ENCODE data around the gene PTPRS.
A peak's percentile ranks its signal among the peaks of the same experiment; 100 is the strongest.

Gene PTPRS

DNA sequence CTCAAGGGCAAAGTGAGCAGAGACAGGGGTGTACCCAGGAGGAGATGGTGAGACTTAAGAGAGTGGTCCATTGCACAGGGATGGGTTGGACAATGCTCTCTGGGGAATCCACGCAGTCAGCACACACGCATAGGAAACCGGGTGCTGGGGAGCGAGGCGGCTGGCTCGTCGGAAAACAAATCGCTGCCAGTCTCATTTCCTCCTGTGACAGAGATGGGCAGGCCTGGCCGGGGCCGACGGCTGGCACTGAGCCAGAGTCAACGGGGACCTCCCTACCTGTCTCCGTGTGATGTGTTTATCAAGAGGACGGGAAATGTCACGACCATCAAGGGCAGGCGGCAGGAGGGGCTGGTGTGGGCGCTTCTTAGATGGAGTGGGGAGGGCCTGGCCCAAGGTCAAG, 27.3 kb downstream of the PTPRS start:
- Mint-ChIP-seq H3K4me3 (peak overlapping the region; percentile 14), H3K4me1 (peaks cover 8% of the 10 kb centered on the region), H3K27ac (peak overlapping the region; percentile 67), H3K36me3 (no peaks in the 10 kb centered on the region), H3K27me3 (peaks cover 29% of the 10 kb centered on the region), H3K9me3 (peaks cover 3% of the 10 kb centered on the region)
- ATAC-seq, result peak; percentile 89

- H3K9me3 Mint-ChIP-seq, result peaks cover 3% of the 10 kb centered on the region
- no peaks in the 10 kb centered on the region for H3K36me3 Mint-ChIP-seq
- peaks cover 8% of the 10 kb centered on the region for H3K4me1 Mint-ChIP-seq
- H3K27me3 Mint-ChIP-seq, result peaks cover 27% of the 10 kb centered on the region
- H3K4me3 Mint-ChIP-seq, result no peak overlapping the region
- ATAC-seq, result no peak
- H3K27ac Mint-ChIP-seq, result no peak overlapping the region
Observed at GRCh38 chr19:5312058-5312457, 28.6 kb downstream of the PTPRS start.

DNA sequence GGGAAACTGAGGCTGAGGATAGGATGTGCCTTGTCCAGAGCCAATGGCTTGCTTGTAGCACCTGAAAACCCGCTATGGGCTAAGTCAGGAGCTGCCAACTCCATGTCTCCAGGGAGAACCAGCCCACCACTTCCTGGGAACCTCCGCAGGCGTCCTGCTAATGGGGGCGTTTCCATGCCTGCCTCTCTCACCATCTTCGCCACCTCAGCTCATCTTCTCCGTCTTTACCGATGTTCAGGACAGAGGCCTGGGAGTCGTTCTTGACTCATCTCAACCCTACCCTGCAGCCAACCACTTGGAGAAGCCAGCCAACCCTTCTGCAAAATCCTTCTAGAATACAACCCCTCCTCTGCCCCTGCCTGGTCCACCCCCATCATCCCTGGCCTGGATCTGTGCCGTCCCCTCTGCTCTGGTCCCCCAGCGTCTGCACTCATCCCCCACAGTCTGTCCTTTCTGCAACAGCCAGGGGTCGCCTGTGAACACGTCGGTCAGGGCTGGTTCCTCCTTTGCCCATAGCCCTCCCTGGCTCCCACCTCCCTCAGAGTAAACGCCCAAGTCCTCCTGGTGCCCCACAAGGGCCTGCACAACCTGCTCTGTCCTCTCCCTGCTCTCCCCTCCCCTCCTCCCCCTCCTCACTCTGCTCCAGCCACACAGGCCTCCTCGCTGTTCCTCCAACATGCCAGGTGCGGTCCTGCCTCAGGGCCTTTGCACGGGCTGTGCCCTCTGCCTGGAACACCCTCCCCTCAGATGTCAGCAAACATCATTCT, 31.0 kb downstream of the PTPRS start:
- no peak overlapping the region for H3K27ac Mint-ChIP-seq
- ATAC-seq, result no peak
- H3K4me1 Mint-ChIP-seq, result peaks cover 8% of the 10 kb centered on the region
- H3K36me3 Mint-ChIP-seq, result no peaks in the 10 kb centered on the region
- peaks cover 3% of the 10 kb centered on the region for H3K9me3 Mint-ChIP-seq
- peaks cover 13% of the 10 kb centered on the region for H3K27me3 Mint-ChIP-seq
- no peak overlapping the region for H3K4me3 Mint-ChIP-seq

- no peak overlapping the region for H3K27ac Mint-ChIP-seq
- no peak for ATAC-seq
- peaks cover 13% of the 10 kb centered on the region for H3K27me3 Mint-ChIP-seq
- peaks cover 3% of the 10 kb centered on the region for H3K9me3 Mint-ChIP-seq
- peaks cover 8% of the 10 kb centered on the region for H3K4me1 Mint-ChIP-seq
- H3K4me3 Mint-ChIP-seq, result no peak overlapping the region
- no peaks in the 10 kb centered on the region for H3K36me3 Mint-ChIP-seq
Observed at GRCh38 chr19:5308451-5309437, 31.9 kb downstream of the PTPRS start.

- Mint-ChIP-seq H3K4me1 (no peaks in the 10 kb centered on the region), H3K27ac (no peak overlapping the region), H3K9me3 (peaks cover 3% of the 10 kb centered on the region), H3K27me3 (peaks cover 22% of the 10 kb centered on the region), H3K4me3 (no peak overlapping the region), H3K36me3 (no peaks in the 10 kb centered on the region)
- ATAC-seq, result no peak
Observed at GRCh38 chr19:5307655-5308054, 33.0 kb downstream of the PTPRS start.

GRCh38 chr19:5305163-5305562, 35.4 kb downstream of the PTPRS start:
- ATAC-seq, result no peak
- Mint-ChIP-seq H3K4me1 (no peaks in the 10 kb centered on the region), H3K27me3 (peaks cover 28% of the 10 kb centered on the region), H3K4me3 (no peak overlapping the region), H3K9me3 (no peaks in the 10 kb centered on the region), H3K27ac (no peak overlapping the region), H3K36me3 (no peaks in the 10 kb centered on the region)

- H3K4me1 Mint-ChIP-seq, result no peaks in the 10 kb centered on the region
- peaks cover under 1% of the 10 kb centered on the region for H3K36me3 Mint-ChIP-seq
- peaks cover under 1% of the 10 kb centered on the region for H3K9me3 Mint-ChIP-seq
- ATAC-seq, result no peak
- no peak overlapping the region for H3K27ac Mint-ChIP-seq
- peaks cover 24% of the 10 kb centered on the region for H3K27me3 Mint-ChIP-seq
- H3K4me3 Mint-ChIP-seq, result no peak overlapping the region
Observed at GRCh38 chr19:5304486-5304885, 36.1 kb downstream of the PTPRS start.

DNA sequence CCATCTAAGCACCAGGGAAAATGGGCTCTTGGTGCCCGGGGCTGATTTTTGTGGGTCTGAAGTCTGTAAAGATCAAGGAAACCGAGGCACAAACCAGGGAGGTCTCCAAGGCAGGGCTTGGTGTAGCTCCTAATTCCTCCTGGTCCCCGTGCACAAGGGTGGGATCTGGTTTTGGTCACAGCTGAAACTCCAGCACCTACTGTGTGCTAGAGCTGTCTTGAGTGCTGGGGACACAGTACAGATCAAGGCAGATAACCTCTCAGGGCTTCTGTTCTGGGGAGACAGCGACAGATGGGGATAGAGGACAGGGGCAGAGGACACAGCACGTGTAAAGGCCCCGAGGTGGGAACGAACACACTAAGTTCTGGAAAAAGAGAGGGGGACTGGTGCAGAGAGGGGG, 37.4 kb downstream of the PTPRS start:
- Mint-ChIP-seq H3K27ac (no peak overlapping the region), H3K4me1 (no peaks in the 10 kb centered on the region), H3K9me3 (peaks cover 11% of the 10 kb centered on the region), H3K36me3 (peaks cover 6% of the 10 kb centered on the region), H3K27me3 (peaks cover 32% of the 10 kb centered on the region), H3K4me3 (no peak overlapping the region)
- no peak for ATAC-seq

DNA sequence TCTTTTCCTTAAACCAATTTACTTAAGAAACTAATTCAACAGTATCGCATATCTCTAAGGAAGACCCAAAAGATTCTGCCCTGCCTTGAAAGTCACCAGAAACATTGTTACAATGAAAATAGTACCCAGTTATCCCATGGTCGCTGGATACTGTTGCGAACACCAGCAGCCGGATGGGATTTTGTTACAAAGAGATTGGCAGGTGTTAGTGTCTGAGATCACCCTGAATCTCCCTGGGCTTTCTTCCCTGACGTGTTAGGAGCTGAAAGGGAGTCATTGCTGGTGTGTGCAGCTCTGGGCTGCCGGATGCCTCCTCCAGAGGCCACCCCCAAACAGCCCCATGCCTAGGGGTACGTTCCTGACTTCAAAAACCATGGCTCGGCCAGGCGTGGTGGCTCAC, 38.2 kb downstream of the PTPRS start:
- no peak for ATAC-seq
- Mint-ChIP-seq H3K27ac (no peak overlapping the region), H3K4me3 (no peak overlapping the region), H3K9me3 (peaks cover 11% of the 10 kb centered on the region), H3K36me3 (peaks cover 6% of the 10 kb centered on the region), H3K27me3 (peaks cover 36% of the 10 kb centered on the region), H3K4me1 (no peaks in the 10 kb centered on the region)

DNA sequence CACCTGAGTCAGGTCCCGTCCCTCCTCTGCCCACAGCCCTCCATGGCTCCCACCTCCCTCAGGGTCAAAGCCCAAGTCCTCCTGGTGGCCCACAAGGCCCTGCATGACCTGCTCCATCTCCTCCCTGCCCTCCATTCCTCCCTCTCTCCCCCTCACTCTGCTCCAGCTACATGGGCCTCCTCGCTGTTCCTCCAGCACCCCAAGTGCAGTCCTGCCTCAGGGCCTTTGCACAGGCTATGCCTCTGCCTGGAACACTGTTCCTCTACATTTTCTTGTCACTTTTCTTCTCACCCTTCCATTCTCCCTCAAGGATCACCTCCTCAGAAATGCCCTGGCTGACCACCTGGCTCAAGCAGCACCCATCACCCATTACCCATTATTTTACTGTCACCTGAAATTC, 41.5 kb downstream of the PTPRS start:
- H3K4me1 Mint-ChIP-seq, result no peaks in the 10 kb centered on the region
- peaks cover 11% of the 10 kb centered on the region for H3K9me3 Mint-ChIP-seq
- no peak overlapping the region for H3K27ac Mint-ChIP-seq
- H3K36me3 Mint-ChIP-seq, result peaks cover 6% of the 10 kb centered on the region
- ATAC-seq, result no peak
- no peak overlapping the region for H3K4me3 Mint-ChIP-seq
- H3K27me3 Mint-ChIP-seq, result peaks cover 46% of the 10 kb centered on the region

DNA sequence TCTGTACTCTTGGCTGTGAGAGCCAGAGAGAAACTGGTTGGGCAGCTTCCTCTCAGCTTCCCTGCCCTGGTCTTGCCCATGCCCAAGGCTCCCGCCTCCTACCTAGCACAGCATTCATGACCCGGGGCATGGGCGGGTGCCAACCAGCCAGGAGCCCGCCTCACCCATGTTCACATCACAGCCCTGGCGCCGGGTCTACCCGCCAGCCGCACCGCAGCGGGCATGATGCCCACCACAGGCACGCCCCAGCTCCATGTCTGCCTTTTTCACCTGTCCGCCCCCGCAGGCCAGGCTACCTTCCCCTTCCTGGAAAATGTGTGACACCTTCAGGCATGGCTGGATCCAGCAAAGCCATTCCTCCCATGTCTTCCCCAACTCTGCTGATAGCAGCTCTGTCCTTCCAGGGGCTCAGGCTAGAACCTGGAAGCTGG, 42.1 kb downstream of the PTPRS start:
- Mint-ChIP-seq H3K27me3 (peaks cover 46% of the 10 kb centered on the region), H3K4me1 (peaks cover 2% of the 10 kb centered on the region), H3K36me3 (peaks cover 6% of the 10 kb centered on the region), H3K4me3 (no peak overlapping the region), H3K27ac (no peak overlapping the region), H3K9me3 (peaks cover 11% of the 10 kb centered on the region)
- no peak for ATAC-seq

DNA sequence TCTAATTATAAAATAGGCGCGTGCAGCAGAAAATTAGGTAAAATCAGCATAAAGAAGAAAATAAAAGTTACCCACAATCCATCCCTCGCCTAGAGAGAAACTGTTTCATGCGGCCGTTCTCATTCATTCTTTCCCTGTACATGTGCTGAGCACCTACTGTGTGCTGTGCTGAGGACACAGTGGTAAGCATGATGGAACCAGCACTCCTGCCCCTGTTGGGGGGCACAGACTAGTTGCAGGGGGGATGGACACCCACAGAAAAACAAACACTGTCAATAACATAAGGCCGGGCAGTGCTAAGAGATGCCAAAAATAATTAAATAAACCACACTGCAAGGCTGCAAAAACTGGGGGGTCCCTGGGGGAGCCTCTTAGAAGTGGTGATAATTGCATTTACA, 43.3 kb downstream of the PTPRS start:
- H3K27me3 Mint-ChIP-seq, result peaks cover 46% of the 10 kb centered on the region
- peaks cover 7% of the 10 kb centered on the region for H3K4me1 Mint-ChIP-seq
- peaks cover 11% of the 10 kb centered on the region for H3K9me3 Mint-ChIP-seq
- no peak for ATAC-seq
- peaks cover 6% of the 10 kb centered on the region for H3K36me3 Mint-ChIP-seq
- no peak overlapping the region for H3K4me3 Mint-ChIP-seq
- no peak overlapping the region for H3K27ac Mint-ChIP-seq

DNA sequence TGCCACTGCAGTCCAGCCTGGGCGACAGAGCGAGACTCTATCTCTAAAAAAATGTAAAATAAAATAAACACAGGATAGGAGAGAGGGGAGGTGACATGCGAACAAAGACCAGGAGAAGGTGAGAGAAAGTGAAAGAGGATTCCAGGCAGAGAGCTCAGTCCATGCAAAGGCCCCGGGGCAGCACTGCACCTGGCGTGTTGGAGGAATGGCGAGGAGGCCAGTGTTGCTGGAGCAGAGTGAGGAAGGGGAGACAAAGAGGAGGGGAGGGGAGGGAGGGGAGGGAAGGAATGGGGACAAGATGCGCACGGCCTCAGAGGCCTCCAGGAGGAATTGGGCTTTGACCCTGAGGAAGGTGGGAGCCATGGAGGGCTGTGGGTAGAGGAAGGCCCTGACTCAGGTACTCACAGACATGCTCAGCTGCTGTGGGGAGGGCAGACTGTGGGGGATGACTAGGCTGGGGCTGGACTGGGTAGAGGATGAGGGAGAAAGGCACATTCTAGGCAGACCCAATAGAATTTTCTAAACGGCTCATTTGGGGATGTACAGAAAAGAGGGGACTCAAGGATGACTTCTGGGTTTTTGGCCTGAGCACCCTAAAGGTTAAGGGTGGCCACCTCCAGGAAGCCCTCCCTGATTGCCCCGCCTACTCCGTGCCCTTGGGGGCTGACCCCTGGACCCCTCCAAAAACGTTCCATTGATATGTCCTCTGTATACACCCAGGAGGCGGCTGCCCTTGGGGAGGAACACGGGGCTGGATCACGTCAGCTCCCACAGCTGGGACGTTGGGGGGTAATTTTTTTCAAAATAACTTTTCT, 43.9 kb downstream of the PTPRS start:
- peaks cover 49% of the 10 kb centered on the region for H3K27me3 Mint-ChIP-seq
- peaks cover 13% of the 10 kb centered on the region for H3K4me1 Mint-ChIP-seq
- peaks cover 6% of the 10 kb centered on the region for H3K36me3 Mint-ChIP-seq
- H3K9me3 Mint-ChIP-seq, result peaks cover 11% of the 10 kb centered on the region
- no peak for ATAC-seq
- H3K27ac Mint-ChIP-seq, result no peak overlapping the region
- H3K4me3 Mint-ChIP-seq, result no peak overlapping the region

- Mint-ChIP-seq H3K27me3 (peaks cover 51% of the 10 kb centered on the region), H3K4me1 (peaks cover 18% of the 10 kb centered on the region), H3K4me3 (no peak overlapping the region), H3K9me3 (peaks cover 11% of the 10 kb centered on the region), H3K36me3 (peaks cover 6% of the 10 kb centered on the region), H3K27ac (no peak overlapping the region)
- ATAC-seq, result no peak
Observed at GRCh38 chr19:5296021-5296420, 44.6 kb downstream of the PTPRS start.

All from stimulated activated memory B cell treated with anti-CD40 and anti-IgM and Interleukin-4, amounts not matched to agents 10 μg/mL and 1 μg/mL and 100 μg/mL, for 72 hours (primary cell).